ENCODE data around the gene TTC9B. TPM values are rescaled to one million over a fixed set of nuclear protein-coding genes. Genes with fewer than 3 reads are reported as not detected.
A peak's percentile ranks its signal among the peaks of the same experiment; 100 is the strongest.

TTC9B gene
- total RNA-seq (2014; rRNA removed; shearing (Covaris generic)) = not detected in 2 replicates
- polyA plus RNA-seq (2016; fragmentation: Nextera tagmentation; extraction: Ambion mirVana) = 0.15 TPM in 1 of 2 replicates, not detected in the other

DNA sequence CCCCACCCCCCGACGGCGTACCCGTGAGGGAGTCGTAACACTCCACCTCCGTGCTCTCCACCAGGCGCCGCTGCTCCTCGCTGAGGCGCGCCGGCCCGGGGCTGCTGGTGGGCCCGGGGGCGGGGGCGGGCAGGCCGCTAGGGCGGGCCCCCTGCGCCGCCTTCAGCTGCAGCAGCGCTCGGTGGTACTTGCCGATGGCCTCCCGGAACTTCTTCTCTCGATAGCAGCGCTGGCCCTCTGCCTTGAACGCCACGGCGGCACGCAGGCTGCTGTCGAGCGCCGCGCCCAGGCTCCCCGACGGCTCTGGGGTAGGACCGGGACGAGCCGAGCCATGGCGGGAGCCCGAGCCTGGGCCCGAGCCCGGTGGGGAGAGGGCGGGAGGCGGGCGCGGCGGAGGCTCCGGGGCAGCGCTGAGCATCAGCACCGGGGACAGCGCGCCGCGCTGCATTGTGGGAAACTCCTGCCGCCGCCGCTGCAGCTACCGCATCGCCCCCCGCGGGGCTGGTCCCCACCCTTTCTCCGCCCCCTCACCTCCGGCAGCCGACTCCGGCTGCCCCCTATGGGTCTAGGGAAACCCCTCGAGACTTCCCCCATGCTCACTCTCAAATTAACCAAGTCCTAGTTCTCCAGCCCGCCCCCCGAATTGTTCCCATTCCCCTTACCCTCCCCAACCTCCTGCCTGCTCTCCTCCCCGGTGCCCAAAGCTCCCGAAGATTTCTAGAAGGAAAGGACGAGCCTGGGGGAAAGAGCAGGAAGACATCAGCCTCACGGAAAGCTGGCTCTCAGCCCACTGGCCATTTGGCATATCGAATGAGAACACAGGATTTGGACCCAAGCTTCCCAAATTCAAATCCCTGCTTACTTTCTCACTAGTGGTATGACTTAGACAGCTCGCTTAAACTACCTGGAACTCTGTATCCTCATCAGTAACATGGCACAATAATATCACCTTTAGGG is at the start of gene TTC9B:
Gene TTC9B, minus strand, starts transcription at position 451 of the 957 bp plus-strand sequence. Its CDS starts 3 bp downstream, at position 448.
- whole genome bisulfite sequencing, 2 experiments (ENCODE audit: low coverage in 1 of 2, low lambda C conversion rate in 2 of 2, missing lambda C conversion rate in 2 of 2) = 5 to 6% methylated on average over 24 to 43 of the region's 75 CpGs
- in situ Hi-C loops (cut with MboI) = no loop called here
- no peaks in the 10 kb centered on the region for H3K36me3 ChIP-seq (ENCODE audit: low read depth)
- no peaks in the 10 kb centered on the region for H3K9me3 ChIP-seq (ENCODE audit: low read depth)
- H3K27me3 ChIP-seq (replicated peaks; ENCODE audit: insufficient read depth) = peaks cover 20% of the 10 kb centered on the region
- H4K20me1 ChIP-seq (ENCODE audit: insufficient read depth) = no peaks in the 10 kb centered on the region
- 0 out of 2 replicates have a peak, but pooled peaks cover 8% of the 10 kb centered on the region for H3K4me1 ChIP-seq (ENCODE audit: insufficient read depth)
- H3K9me2 ChIP-seq (ENCODE audit: insufficient read depth) = no peaks in the 10 kb centered on the region
- H2AFZ ChIP-seq = no peak within 1 kb of the TSS
- DNase-seq = peak; percentile 60
- TF ChIP-seq EZH2 (IDR thresholded peaks at IDR 0.05; ENCODE audit: insufficient read depth, poor library complexity, severe bottlenecking) = no peak
- TF ChIP-seq EZH2phosphoT487 (IDR thresholded peaks at IDR 0.05; ENCODE audit: insufficient read depth, low read depth) = no peak
- no peak within 1 kb of the TSS for H3K27ac ChIP-seq
- H3K9ac ChIP-seq = no peak within 1 kb of the TSS
- no peaks in the 10 kb centered on the region for H3K79me2 ChIP-seq (ENCODE audit: insufficient read depth)
- no peak within 1 kb of the TSS for H3K4me3 ChIP-seq
- peaks cover 11% of the 10 kb centered on the region; the same call in 1 of the 2 replicates for H3F3A ChIP-seq (ENCODE audit: insufficient read depth)
- no peak within 1 kb of the TSS for H3K4me2 ChIP-seq (ENCODE audit: unreplicated experiment)

DNA sequence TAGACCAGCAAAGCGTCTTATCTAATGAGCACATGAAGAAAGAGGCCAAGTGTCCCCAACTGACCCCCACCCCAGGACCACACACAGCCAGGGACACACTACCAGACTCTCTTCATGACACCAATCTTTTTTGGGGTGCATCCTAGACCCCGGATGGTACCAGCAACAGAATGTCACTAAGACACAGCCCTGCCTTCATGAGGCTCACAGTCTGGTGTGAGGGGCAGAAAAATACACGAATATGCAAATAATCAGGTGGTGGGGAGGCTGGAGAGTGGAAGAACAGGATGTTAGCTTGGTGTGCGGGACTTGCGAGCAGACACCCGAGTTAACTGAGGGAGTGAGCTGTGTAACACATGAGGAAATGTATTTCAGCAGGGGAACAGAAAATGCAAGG is 49.4 kb upstream of the TTC9B start:
- no peak for DNase-seq
- no peaks in the 10 kb centered on the region for H3K27me3 ChIP-seq (replicated peaks; ENCODE audit: insufficient read depth)
- in situ Hi-C loops (cut with MboI) = no loop called here
- H2AFZ ChIP-seq = no peak overlapping the region
- no peaks in the 10 kb centered on the region for H4K20me1 ChIP-seq (ENCODE audit: insufficient read depth)
- no peak overlapping the region for H3K4me2 ChIP-seq (ENCODE audit: unreplicated experiment)
- H3K4me1 ChIP-seq (ENCODE audit: insufficient read depth) = no peaks in the 10 kb centered on the region
- no peaks in the 10 kb centered on the region for H3K9me2 ChIP-seq (ENCODE audit: insufficient read depth)
- H3K27ac ChIP-seq = peak overlapping the region; percentile 55; the same call in 1 of the 2 replicates
- H3K9me3 ChIP-seq (ENCODE audit: low read depth) = no peaks in the 10 kb centered on the region
- peaks cover 9% of the 10 kb centered on the region; the same call in 1 of the 2 replicates for H3F3A ChIP-seq (ENCODE audit: insufficient read depth)
- peaks cover 97% of the 10 kb centered on the region for H3K79me2 ChIP-seq (ENCODE audit: insufficient read depth)
- 80 to 81% methylated on average over 6 of the region's 6 CpGs for WGBS, 2 experiments (ENCODE audit: low coverage in 1 of 2, low lambda C conversion rate in 2 of 2, missing lambda C conversion rate in 2 of 2)
- no peak overlapping the region for H3K9ac ChIP-seq
- TF ChIP-seq EZH2 (IDR thresholded peaks at IDR 0.05; ENCODE audit: insufficient read depth, poor library complexity, severe bottlenecking) (no peak), EZH2phosphoT487 (IDR thresholded peaks at IDR 0.05; ENCODE audit: insufficient read depth, low read depth) (no peak)
- H3K36me3 ChIP-seq (ENCODE audit: low read depth) = no peaks in the 10 kb centered on the region
- H3K4me3 ChIP-seq = no peak overlapping the region

DNA sequence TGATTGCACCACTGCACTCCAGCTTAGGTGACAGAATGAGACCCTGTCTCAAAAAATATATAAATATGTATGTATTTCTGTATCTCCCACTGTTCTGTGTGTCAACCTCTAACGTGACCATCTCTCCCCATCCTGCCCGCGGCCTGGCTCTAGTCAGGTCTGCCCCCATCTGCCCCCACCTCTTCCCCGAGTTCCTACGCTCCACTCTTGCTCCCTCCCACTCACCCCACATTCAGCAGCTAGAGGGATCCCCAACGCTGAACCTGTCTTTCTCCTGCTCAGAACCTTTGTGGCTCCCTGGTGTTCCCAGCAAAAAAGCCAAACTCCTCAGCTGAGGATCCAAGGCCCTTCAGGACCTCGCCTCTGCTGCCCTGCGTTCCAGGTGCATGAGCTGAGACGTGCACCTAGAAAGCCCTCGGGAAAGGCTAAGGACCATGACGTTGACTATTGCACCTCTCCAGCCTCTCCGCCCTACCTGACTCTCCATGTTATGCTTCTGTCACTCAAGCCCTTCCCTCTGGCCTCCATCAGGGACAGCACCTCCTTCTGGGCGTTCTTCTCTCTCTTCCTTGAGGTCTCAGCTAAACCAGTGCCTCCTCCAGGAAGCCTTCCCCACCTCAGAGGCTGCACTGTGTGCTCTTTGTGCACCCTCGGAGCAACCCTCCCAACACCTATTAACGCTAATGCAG is 48.9 kb upstream of the TTC9B start:
- Histone ChIP-seq H3K9me3 (ENCODE audit: low read depth) (no peaks in the 10 kb centered on the region), H4K20me1 (ENCODE audit: insufficient read depth) (no peaks in the 10 kb centered on the region), H3K36me3 (ENCODE audit: low read depth) (no peaks in the 10 kb centered on the region; the same call in 1 of the 2 replicates), H3K27ac (no peak overlapping the region), H3K79me2 (ENCODE audit: insufficient read depth) (peaks cover 97% of the 10 kb centered on the region), H3F3A (ENCODE audit: insufficient read depth) (peaks cover 9% of the 10 kb centered on the region; the same call in 1 of the 2 replicates), H2AFZ (no peak overlapping the region), H3K4me3 (no peak overlapping the region), H3K9ac (no peak overlapping the region), H3K4me2 (ENCODE audit: unreplicated experiment) (no peak overlapping the region), H3K9me2 (ENCODE audit: insufficient read depth) (no peaks in the 10 kb centered on the region), H3K4me1 (ENCODE audit: insufficient read depth) (no peaks in the 10 kb centered on the region), H3K27me3 (replicated peaks; ENCODE audit: insufficient read depth) (no peaks in the 10 kb centered on the region)
- in situ Hi-C loops (cut with MboI) = no loop called here
- DNase-seq = no peak
- TF ChIP-seq EZH2 (IDR thresholded peaks at IDR 0.05; ENCODE audit: insufficient read depth, poor library complexity, severe bottlenecking) (no peak), EZH2phosphoT487 (IDR thresholded peaks at IDR 0.05; ENCODE audit: insufficient read depth, low read depth) (no peak)
- 81 to 86% methylated on average over 15 of the region's 15 CpGs for WGBS, 2 experiments (ENCODE audit: low coverage in 1 of 2, low lambda C conversion rate in 2 of 2, missing lambda C conversion rate in 2 of 2)

GRCh38 chr19:40266119-40266518 is 47.9 kb upstream of the TTC9B start:
- DNase-seq = no peak
- peaks cover 97% of the 10 kb centered on the region for H3K79me2 ChIP-seq (ENCODE audit: insufficient read depth)
- H3K9me2 ChIP-seq (ENCODE audit: insufficient read depth) = no peaks in the 10 kb centered on the region
- H3K27me3 ChIP-seq (replicated peaks; ENCODE audit: insufficient read depth) = no peaks in the 10 kb centered on the region
- H3K4me2 ChIP-seq (ENCODE audit: unreplicated experiment) = no peak overlapping the region
- in situ Hi-C loops (cut with MboI) = no loop called here
- H3K9ac ChIP-seq = no peak overlapping the region
- no peaks in the 10 kb centered on the region; the same call in 1 of the 2 replicates for H3K36me3 ChIP-seq (ENCODE audit: low read depth)
- 65 to 75% methylated on average over 15 to 17 of the region's 17 CpGs for WGBS, 2 experiments (ENCODE audit: low coverage in 1 of 2, low lambda C conversion rate in 2 of 2, missing lambda C conversion rate in 2 of 2)
- no peak overlapping the region for H2AFZ ChIP-seq
- no peak overlapping the region for H3K4me3 ChIP-seq
- no peaks in the 10 kb centered on the region for H4K20me1 ChIP-seq (ENCODE audit: insufficient read depth)
- no peak for TF ChIP-seq EZH2phosphoT487 (IDR thresholded peaks at IDR 0.05; ENCODE audit: insufficient read depth, low read depth)
- TF ChIP-seq EZH2 (IDR thresholded peaks at IDR 0.05; ENCODE audit: insufficient read depth, poor library complexity, severe bottlenecking) = no peak
- H3F3A ChIP-seq (ENCODE audit: insufficient read depth) = peaks cover 9% of the 10 kb centered on the region; the same call in 1 of the 2 replicates
- H3K4me1 ChIP-seq (ENCODE audit: insufficient read depth) = no peaks in the 10 kb centered on the region
- H3K9me3 ChIP-seq (ENCODE audit: low read depth) = no peaks in the 10 kb centered on the region
- H3K27ac ChIP-seq = no peak overlapping the region
